Smooth muscle cell (in vitro differentiated cells): ENCODE measurements around the gene ZNF70. TPM values are rescaled to one million over a fixed set of nuclear protein-coding genes. Genes with fewer than 3 reads are reported as not detected.

ENCODE experiments used
- DNase-seq: peaks from one replicate; lab custom pipeline; 2025; ENCODE audit not compliant: unreplicated experiment; lab: John Stamatoyannopoulos, UW
- H2AFZ ChIP-seq: fragments of 200-600 bp; sonication (generic); 2 replicates; pipeline ENCODE4 v1.6.0; 2016; ENCODE audit warnings: antibody characterized with exemption, low read depth, mild to moderate bottlenecking
- H3F3A ChIP-seq: fragments of 200-600 bp; sonication (generic); 2 replicates; pipeline ENCODE4 v1.6.0; 2017; ENCODE audit warnings: antibody characterized with exemption, low read depth
- H3K27ac ChIP-seq: fragments of 200-600 bp; sonication (generic); 2 replicates; pipeline ENCODE4 v1.5.1; 2016; ENCODE audit warnings: low read depth, mild to moderate bottlenecking
- H3K27me3 ChIP-seq: fragments of 200-600 bp; sonication (generic); 2 replicates; pipeline ENCODE4 v1.6.1; 2016; ENCODE audit warnings: low read depth, mild to moderate bottlenecking
- H3K36me3 ChIP-seq: fragments of 200-600 bp; sonication (generic); 2 replicates; pipeline ENCODE4 v1.5.1; 2016; ENCODE audit warnings: low read depth
- H3K4me1 ChIP-seq: fragments of 200-600 bp; sonication (generic); 2 replicates; pipeline ENCODE4 v1.5.1; 2016; ENCODE audit warnings: low read depth
- H3K4me2 ChIP-seq: fragments of 200-600 bp; sonication (generic); 2 replicates; pipeline ENCODE4 v1.6.0; 2016; ENCODE audit warnings: mild to moderate bottlenecking
- H3K4me3 ChIP-seq: fragments of 200-600 bp; sonication (generic); 2 replicates; pipeline ENCODE4 v1.5.1; 2016; ENCODE audit warnings: mild to moderate bottlenecking
- H3K79me2 ChIP-seq: fragments of 200-600 bp; sonication (generic); 2 replicates; pipeline ENCODE4 v1.6.0; 2016; ENCODE audit warnings: low read depth, mild to moderate bottlenecking
- H3K9ac ChIP-seq: fragments of 200-600 bp; sonication (generic); 2 replicates; pipeline ENCODE4 v1.6.0; 2016; ENCODE audit warnings: low read depth
- H3K9me3 ChIP-seq: fragments of 200-600 bp; sonication (generic); replicated peaks from 2 replicates; pipeline ENCODE4 v1.5.1; 2016; ENCODE audit warnings: low read depth
- H4K20me1 ChIP-seq: fragments of 200-600 bp; sonication (generic); 2 replicates; pipeline ENCODE4 v1.6.0; 2016; ENCODE audit warnings: low read depth
- CTCF ChIP-seq: fragments of 200-600 bp; sonication (generic); IDR thresholded peaks from 2 replicates; pipeline ENCODE4 v1.5.1; 2017; ENCODE audit warnings: borderline replicate concordance, mild to moderate bottlenecking, antibody characterized with exemption; ENCODE audit not compliant: insufficient read depth, poor library complexity, severe bottlenecking
- WGBS: methylation state at CpG from one replicate; pipeline ENCODE4 v1.1.7; 2016; ENCODE audit warnings: low lambda C conversion rate; 5-methylcytosine and 5-hydroxymethylcytosine counted together
- polyA plus RNA-seq: library from polyadenylated mRNA; unstranded; fragments of >200 nt; fragmentation: Nextera tagmentation; extraction: Ambion mirVana; gene quantifications from 2 replicates; pipeline ENCODE4 v1.2.1, GENCODE V29; 2016
- total RNA-seq: library from RNA; depleted of rRNA; stranded (reverse); fragments of >200 nt; gene quantifications from 2 replicates; pipeline ENCODE4 v1.2.3, GENCODE V29; 2014

The ZNF70 gene
- total and polyA plus RNA-seq, 2 experiments from 2014 or later = 2.4 to 6.9 TPM

GRCh38 chr22:23697031-23697970 lies 53.6 kb downstream of the ZNF70 start:
- TF ChIP-seq CTCF = no peak
- no peak overlapping the region for H3K4me3 ChIP-seq
- no peak overlapping the region for H3K27ac ChIP-seq
- H3K9ac ChIP-seq = no peak overlapping the region
- H3F3A ChIP-seq = no peaks in the 10 kb centered on the region
- H2AFZ ChIP-seq = no peak overlapping the region
- no peaks in the 10 kb centered on the region for H3K27me3 ChIP-seq
- peaks cover 50% of the 10 kb centered on the region for H4K20me1 ChIP-seq
- no peak overlapping the region for H3K4me2 ChIP-seq
- no peaks in the 10 kb centered on the region for H3K9me3 ChIP-seq
- 95% methylated on average over 11 of the region's 11 CpGs for WGBS
- peaks cover 6% of the 10 kb centered on the region for H3K36me3 ChIP-seq
- H3K79me2 ChIP-seq = no peaks in the 10 kb centered on the region
- no peaks in the 10 kb centered on the region for H3K4me1 ChIP-seq
- DNase-seq = no peak

- no peaks in the 10 kb centered on the region for H3K9me3 ChIP-seq
- H3K27ac ChIP-seq = no peak overlapping the region
- H3K4me1 ChIP-seq = no peaks in the 10 kb centered on the region
- peaks cover 6% of the 10 kb centered on the region for H3K36me3 ChIP-seq
- H4K20me1 ChIP-seq = peaks cover 41% of the 10 kb centered on the region
- H3K27me3 ChIP-seq = no peaks in the 10 kb centered on the region
- no peak for DNase-seq
- H3K9ac ChIP-seq = no peak overlapping the region
- H3F3A ChIP-seq = no peaks in the 10 kb centered on the region
- H3K4me2 ChIP-seq = no peak overlapping the region
- no peak overlapping the region for H2AFZ ChIP-seq
- TF ChIP-seq CTCF = no peak
- no peak overlapping the region for H3K4me3 ChIP-seq
- WGBS = 96% methylated on average over 13 of the region's 13 CpGs
- no peaks in the 10 kb centered on the region for H3K79me2 ChIP-seq
Measured at GRCh38 chr22:23696326-23696851, 54.5 kb downstream of the ZNF70 start.

- Histone ChIP-seq H3K79me2 (no peaks in the 10 kb centered on the region), H3K4me2 (no peak overlapping the region), H3K9ac (no peak overlapping the region), H3F3A (no peaks in the 10 kb centered on the region), H3K36me3 (peaks cover 6% of the 10 kb centered on the region), H3K27me3 (no peaks in the 10 kb centered on the region), H3K4me1 (no peaks in the 10 kb centered on the region), H4K20me1 (peaks cover 34% of the 10 kb centered on the region), H3K4me3 (no peak overlapping the region), H3K9me3 (no peaks in the 10 kb centered on the region), H2AFZ (no peak overlapping the region), H3K27ac (no peak overlapping the region)
- no peak for DNase-seq
- TF ChIP-seq CTCF = no peak
- WGBS = 97% methylated on average over 19 of the region's 19 CpGs
Measured at GRCh38 chr22:23695571-23696325, 55.2 kb downstream of the ZNF70 start.
